GM21723 (cell line): ENCODE data around the gene POTEI.
"Not testable (repeated sequence)": the region's sequence is repeated elsewhere in the genome, so short reads cannot be mapped to it uniquely, and the experiment has no call there.

Source experiments
- ATAC-seq: cut with Tn5 transposase; IDR thresholded peaks from one replicate; pipeline ENCODE4 v1.9.1; 2021; ENCODE audit warnings: mild to moderate bottlenecking, moderate library complexity; ENCODE audit not compliant: unreplicated experiment

Gene POTEI

DNA sequence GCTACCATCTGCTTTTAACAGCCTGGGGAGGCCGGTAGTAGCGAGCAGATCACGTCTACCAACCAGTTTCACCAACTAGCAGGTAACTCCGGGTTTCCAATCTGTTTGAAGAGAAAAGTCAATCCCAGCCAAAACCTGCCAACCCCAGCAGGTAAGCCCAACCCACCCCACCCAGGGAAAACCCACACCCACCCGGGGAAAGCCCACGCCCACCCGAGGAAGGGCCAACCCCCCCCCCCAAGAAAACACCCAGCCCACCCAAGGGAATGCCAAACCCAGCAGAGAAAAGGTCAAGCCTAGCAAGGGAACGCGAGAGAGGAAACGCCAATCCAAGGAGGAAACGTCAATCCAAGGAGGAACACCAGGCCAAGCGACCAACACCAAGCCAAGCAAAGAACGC is at the start of gene POTEI:
TSS of gene POTEI (minus strand) at position 101 of the 400 bp plus-strand sequence. CDS start at position 8, 93 bp downstream.
- ATAC-seq = not testable (repeated sequence)

DNA sequence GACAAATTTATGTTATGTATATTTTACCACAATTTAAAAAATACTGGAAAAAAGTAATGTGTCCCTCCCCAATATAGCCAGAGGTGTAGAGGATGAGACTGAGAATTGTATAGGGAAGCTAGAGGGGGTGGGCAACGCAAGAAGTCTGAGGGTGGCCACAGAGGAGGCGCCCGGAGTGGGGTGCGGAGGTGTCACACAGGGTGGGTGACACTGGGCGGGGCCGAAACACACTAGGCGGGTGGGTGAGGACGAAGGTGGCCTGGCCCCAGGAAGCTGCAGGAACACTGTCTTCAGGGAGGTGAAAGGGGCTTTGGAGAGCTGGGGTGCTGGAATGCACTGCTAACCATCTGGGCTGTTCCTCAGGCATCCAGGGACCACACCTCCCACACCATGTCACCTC is 47.3 kb upstream of the POTEI start:
- ATAC-seq = not testable (repeated sequence)

DNA sequence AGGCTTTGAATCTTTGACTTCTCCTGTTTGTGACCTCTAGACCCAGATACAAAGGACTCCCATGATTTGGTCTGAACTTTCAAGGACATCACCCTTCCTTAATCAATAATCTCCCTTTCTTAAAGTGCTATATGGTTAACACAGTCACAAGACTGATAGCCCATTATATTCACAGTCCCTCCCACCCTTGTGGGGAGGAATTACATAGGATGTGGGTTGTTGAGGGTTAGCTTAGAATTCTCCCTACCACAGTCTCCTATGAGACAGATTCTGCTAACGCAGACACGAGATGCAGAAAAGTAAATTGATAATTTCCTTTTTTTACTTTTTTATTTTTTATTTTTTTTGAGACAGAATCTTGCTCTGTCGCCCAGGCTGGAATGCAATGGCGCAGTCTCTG is 45.0 kb upstream of the POTEI start:
- ATAC-seq = not testable (repeated sequence)

DNA sequence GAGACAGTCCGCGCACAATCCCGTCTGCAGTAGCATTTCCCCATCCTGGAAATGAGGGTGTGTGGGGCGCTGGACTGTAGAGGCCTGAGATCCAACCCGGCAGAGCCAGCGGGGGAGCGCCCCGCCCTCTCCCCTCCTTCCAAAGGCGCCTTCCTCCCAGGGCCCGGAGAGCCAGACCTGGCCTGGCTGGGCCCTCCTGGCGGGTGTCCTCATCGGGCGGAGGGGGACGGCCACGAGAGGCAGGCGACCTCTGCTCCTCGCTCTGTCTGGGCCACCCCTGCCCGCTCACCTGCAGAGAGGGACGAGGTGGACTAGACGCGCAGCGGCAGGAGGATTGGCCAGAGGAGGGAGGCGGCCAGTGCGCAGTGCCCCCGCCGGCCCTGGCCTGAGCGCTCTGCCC is 40.3 kb upstream of the POTEI start:
- ATAC-seq = not testable (repeated sequence)

DNA sequence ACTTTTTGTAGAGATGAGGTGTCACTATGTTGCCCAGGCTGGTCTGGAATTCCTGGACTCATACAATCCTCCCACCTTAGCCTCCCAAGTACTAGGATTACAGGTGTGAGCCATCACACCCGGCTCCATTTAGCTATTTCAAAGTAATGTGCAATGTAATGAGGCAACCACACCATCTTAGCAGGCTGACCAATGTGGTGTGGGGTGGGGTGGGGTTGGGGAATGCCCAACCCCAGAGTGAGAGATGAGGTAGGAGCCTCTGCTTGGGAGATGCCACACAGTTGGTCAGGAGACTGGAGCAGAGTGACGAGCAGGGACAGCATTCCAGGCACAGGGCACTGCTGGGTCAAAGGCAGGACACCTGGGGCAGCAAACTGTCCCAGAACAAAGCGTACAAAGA is 39.3 kb upstream of the POTEI start:
- ATAC-seq = not testable (repeated sequence)

DNA sequence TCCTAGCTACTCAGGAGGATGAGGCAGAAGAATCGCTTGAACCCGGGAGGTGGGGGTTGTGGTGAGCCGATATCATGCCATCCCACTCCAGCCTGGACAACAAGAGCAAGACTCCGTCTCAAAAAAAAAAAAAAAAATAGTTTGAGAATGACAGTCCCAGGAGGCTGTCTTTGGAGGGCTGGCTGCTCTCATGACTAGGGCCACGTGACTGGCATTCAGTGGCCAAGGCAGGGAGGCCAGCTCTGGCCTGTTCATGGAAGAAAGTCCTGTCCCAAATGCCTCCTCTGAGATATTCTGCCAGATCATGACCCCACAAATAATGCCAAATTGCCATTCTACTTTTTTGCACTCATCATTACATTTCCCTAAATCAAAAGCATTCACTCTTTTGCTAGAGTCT is 35.9 kb upstream of the POTEI start:
- ATAC-seq = not testable (repeated sequence)

DNA sequence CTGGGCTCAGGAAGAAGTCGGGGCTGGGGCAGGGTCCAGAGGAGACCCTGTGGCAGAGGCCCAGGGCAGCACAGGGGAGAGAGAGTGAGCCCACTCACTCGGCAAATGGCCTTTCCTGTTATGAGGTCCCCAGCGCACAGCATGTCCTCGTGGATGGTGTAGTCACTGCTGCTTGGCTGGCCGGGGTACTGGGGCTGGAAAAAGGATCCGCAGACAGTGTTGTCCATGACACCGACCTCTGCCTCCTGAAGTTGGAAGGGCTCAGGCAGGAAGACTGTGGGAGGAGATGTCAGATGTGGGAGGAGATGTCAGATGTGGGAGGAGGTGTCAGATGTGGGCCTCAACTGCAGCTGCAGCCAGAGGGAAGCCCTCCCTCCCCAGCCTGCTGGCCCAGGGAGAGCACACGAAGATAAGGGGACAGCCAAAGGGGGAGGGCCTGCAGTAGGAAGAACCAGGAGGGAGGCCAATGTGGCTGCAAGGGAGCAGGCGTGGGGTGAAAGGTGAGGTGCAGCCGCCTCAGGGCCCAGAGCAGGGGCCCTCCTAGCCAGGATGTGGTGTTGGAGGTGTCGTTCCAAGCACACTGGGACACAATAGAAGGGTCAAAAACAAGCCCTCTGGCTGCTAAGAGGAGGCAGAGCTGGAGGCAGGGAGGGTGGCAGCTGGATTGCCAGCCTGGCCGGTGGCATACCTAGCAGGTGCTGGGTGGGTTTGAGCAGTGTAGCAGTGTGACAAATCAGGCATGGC is 34.8 kb upstream of the POTEI start:
- ATAC-seq = not testable (repeated sequence)

DNA sequence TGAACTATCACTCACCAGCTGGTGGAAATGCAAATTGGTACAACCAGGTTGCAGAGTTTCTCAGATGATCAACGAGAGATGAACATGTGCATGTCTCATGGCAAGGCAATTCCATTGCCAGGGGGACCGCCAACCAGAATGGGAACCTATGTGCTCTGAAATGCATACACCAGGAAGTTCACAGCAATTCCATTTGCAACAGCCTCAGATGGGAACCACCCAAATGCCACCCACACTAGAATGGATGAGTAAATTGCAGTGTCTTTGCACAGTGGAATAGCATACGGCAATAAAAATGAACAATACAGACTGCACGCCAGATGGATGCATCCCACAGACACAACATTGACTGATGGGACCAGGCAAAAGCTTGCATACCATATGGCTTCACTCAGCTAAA is 33.7 kb upstream of the POTEI start:
- not testable (repeated sequence) for ATAC-seq

DNA sequence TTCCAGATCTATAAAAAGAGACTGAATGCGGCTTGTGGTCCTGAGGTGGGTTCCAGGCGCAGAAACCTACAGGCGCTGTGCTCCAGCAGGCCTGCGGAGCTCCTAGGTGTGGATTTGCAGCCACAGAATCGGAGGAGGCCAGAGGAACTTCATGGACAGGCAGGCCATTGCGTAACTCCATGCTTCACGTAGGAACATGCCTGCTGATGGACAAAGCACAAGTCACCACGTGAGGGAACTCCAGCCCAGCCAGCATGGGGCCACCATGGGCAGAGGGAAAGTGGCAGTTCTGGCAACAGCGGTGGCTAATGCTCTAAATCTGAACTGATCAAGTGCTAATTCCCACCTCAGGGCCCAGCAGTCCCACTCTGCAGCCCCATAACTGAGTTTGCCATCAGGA is 29.1 kb upstream of the POTEI start:
- not testable (repeated sequence) for ATAC-seq

DNA sequence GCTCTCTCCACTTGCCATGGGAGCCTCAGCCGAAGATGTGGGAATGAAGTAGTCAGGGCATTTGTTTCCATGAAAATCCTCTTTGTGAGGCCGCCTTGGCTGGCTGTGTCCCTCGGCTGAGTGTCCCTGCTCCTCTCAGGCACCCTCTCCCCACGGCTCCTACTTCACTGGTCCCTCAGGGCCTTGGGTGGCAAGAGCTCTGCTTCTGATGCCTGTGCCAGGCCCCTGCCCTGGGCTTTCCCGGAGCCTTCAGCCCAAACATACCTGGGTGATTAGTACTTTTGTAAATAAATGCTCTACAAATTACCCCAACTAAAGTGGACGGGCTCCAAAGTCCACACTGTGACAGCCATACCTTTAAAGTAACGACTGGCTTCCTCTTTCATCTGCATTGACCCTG is 27.5 kb upstream of the POTEI start:
- not testable (repeated sequence) for ATAC-seq

DNA sequence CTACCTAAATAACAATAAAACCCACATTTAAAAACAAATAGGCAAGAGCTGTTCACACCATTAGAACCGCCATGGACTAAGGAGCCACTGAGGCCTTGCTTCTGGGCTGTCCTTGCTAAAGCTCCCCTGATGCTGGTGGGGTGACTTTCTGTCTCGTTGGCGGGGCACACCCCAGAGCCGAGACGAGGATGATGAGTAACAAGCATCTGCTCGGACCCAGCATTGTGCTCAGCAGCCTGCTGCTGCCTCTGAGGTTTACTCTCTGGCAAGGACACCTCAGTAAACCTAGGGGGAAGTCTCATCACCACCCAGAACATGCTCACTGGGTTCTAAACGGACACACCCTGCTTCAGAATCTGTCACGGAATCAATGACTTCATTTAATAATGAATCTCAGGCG is 22.5 kb upstream of the POTEI start:
- ATAC-seq = peak; percentile 48

DNA sequence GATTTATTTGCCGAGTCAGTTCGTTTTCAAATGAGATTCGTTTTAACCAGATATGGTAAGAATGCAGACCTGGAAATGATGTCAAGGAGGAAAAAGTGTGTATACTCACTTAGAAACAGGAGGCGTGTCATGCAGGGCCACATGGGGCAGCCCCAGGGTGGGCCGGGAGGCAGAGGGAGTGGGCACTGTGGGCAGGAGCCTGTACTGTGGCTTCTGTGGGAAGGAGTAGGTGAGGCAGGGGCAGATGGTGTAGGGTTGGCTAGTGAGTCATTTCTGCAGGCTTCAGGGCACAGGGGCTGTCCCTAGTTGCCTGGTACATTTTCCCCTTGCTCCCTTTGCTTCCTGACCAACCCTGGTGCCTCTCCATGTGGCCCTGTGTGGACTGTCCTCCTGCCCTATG is 22.1 kb upstream of the POTEI start:
- peak; percentile 87 for ATAC-seq

DNA sequence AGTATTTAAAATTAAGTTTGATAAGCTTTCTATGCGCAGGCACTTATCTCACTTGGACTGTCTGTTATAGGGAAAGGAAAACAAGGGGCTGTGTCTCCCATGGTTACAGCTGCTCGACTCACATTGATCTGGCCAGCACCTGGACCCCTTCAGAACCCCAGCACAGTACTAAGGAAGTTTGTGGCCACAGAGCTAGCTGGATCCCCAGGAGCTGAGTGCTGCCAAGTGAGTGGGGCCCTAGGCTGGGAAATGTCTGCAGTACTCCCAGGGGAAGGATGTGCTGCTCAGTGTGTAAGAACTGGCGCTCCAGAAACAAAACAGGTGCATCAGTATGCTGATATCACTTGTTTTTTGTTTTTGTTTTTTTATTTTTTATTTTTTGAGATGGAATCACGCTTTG is 21.1 kb upstream of the POTEI start:
- ATAC-seq = not testable (repeated sequence)

DNA sequence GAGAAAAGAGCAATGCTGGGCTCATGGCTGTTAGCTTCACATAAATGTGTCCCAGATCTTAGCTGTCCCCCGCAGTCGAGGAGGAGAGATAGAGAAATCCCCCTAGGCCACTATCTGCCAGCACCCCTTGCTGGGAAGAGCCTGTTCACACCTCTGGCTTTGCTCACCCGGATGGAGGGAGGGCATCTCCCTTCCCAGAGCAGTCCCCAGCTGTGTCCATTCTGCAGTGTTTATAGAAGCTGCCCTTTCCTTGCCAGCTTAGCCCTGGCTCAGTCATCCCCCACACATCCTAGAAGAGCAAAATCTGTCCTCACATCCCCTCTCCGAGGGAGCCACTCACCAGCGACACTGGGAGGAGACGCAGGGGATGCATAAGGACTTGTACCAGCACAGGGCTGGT is 20.4 kb upstream of the POTEI start:
- not testable (repeated sequence) for ATAC-seq

DNA sequence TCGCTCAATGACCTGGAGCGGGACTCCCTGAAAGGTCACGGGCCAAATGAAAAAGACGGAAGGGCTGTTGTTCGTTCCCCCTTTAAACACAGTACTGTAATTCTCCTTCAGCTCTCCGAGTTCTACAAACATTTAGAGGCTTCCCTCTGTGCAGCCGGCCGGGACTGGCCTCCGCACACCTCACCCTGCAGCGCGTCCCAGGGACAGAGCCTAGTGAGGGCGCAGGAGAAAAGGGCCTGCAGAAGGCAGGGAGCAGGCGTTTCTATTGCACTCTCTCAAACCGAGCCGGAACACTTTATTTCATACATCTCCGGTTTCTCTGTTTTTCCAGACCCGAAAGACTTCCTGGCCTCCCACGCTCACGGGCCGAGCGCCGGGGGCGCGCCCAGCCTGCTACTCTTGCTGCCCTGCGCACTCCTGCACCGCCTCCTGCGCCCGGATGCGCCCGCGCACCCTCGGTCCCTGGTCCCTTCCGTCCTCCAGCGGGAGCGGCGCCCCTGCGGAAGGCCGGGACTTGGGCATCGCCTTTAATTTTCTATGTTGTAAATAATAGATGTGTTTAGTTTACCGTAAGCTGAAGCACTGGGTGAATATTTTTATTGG is 18.3 kb upstream of the POTEI start:
- not testable (repeated sequence) for ATAC-seq

DNA sequence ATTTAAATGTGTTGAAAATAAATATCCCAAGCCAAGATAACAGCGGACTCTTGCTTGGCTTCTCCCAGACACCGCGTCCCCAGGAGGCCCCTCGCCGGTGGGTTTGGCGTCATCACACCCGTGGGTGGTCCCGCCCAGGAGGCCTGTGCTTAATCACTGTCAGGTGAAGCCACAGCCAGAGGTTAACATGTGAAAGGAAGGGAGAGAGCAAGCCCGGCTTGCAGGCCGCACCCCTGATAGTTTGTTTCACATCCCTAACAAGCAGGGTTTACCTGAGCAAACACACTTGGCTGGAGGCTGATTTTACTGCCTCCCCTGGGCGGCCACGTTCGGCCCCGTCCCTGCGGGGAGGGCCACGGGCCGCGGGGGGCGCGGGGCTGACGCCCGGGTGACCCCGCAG is 13.3 kb upstream of the POTEI start:
- ATAC-seq = not testable (repeated sequence)

DNA sequence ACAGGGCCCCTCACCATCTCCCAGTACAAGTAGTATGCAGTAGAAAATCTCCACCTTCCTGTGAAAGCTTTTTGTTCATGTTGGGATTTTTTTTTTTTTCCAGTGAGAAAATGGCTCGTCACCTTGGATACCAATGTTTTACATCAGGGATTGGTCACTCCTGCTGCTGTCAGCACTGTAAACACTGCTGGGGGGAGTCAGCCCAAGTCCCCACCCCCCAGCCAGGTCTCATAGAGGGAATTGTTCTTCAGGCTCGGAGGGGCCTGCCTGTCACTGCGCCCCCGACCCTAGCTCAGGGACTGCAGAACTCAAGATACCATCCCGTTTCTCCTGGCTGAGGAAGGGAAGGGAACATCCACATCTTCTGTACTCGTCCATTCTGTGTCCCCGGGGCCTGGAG is 11.9 kb upstream of the POTEI start, which contains the start of gene CFC1B:
TSS of gene CFC1B (plus strand) at position 231 of the 400 bp plus-strand sequence. CDS start 263 bp downstream, outside the sequence.
- not testable (repeated sequence) for ATAC-seq

DNA sequence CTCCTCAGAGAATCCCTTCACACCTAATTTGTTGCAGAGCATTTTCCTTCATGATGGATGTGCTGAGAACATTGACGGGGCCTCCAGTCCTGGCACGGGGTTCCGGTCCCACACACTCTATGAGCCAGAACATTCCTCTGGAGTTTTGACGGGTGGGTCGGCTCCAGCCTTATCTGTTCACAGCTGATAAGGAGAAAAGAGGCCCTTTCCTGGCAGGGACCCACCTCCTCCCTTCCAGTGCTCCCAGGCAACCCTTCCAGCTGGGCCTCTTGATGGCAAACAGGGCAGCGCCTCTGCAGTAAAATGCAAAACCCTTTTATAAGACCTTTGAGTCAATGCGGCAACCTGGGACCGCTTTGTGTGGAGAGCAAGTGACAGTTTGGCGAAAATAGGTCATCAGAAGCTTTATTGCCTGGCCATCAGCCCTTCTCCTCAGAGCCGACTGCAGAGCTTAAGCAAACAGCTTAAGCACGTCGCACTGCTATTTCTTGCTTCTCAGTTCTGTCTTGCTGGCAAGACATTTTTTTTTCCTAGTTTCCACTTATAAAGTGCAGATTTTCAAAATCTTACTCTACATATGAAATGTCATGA is 9.5 kb upstream of the POTEI start:
- not testable (repeated sequence) for ATAC-seq

DNA sequence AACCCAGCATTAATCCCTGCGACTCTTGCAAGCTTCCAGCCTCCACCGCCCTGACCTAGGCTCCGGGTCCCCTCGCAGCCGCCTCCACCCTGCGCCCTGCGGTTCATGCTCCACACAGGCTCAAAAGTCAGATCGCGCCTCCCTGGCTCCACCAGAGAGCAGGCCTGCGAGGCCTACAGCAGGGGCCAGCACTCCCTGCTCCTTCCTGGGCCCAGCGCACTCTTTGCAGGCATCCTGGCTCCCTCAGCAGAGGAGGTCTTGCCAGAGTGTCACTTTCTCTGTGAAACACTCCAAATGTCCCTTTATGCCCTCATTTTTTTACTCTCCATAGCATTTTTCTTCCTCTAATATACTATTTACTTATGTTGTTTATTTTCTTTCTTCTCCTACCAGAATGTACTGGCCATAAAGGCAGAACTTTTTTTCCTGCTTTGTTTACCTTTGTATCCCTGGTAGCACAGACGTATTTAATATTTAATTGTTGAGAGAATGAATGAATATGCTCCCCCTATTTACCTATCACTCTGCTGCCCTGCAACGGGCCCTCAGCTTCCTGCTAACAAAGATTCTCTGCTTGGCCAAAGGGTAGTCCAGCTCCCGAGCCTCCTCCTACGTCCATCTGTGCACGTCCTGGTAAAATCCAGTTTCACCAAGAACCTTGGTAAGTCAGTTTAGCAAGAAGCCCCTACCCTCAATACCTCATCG is 2.8 kb upstream of the POTEI start:
- ATAC-seq = not testable (repeated sequence)

DNA sequence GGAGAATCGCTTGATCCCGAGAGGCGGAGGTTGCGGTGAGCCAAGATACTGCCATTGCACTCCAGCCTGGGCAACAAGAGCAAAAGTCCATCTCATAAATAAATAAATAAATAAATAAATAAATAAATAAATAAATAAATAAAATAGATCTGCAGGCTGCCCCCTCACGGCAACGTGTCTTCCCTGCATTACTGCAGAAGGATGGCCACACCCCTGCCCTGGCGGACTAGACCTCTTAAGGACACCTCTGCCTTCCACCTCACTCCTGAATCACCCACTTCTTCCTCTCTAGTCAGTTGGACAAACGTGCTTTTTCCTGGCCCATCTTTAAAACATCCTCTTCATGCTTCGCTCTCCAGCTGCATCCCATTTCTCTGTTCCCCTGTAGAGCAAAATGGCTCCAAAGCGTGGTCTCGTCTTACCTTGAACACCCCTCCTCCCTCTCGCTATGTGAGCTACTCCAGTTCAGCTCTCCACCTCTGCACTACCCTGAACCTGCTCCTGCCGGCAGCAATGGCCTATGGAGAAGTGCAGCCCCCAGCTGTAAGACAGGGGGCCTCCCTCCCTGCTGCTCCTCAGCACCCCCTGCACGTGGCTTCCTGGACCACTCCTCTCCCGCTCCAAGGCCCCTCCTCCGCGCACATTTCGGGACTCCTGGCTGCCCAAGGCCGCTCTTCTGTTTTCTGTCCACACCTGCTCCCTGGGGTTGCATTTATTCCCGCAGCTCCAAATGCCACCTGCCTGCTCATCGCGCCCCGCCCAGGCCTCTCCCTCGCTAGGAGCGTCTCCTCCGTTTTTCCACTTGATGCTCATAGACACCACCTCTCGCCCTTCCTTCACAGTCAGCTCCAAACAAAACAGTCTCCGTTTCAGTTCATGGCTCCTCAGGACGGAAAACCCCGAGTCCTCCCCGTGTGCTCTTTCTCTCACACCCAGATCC is 1.9 kb upstream of the POTEI start:
- ATAC-seq = not testable (repeated sequence)
